WTC11 (cell line): ENCODE results near the gene B3GNT7. TPM values are rescaled to one million over a fixed set of nuclear protein-coding genes. Genes with fewer than 3 reads are reported as not detected.

Experiments
- ATAC-seq: fragments of 200-7000 bp; cut with Tn5 transposase; 2 replicates; pipeline ENCODE4 v1.10.0; 2021; ENCODE audit warnings: mild to moderate bottlenecking, moderate library complexity
- CTCF ChIA-PET: fragments of 300-600 bp; sonication (Branson Sonifier 250); formaldehyde crosslinking; loops from one replicate; lab custom pipeline; 2021; ENCODE audit warnings: antibody characterized with exemption; lab: Charles Lee
- POLR2A ChIA-PET: fragments of 350-600 bp; sonication (Branson Sonifier 250); formaldehyde crosslinking; loops from one replicate; lab custom pipeline; 2021; ENCODE audit warnings: antibody characterized with exemption; lab: Charles Lee
- DNase-seq: peaks from one replicate; pipeline ENCODE4 v3.0.0; 2021; ENCODE audit warnings: low spot score
- H3K27ac Mint-ChIP-seq: 2 replicates; pipeline ENCODE4 v1.8.0; 2021; ENCODE audit warnings: mixed read lengths
- H3K27me3 Mint-ChIP-seq: 2 replicates; pipeline ENCODE4 v1.8.0; 2021; ENCODE audit warnings: low read depth, mild to moderate bottlenecking, moderate library complexity, mixed read lengths
- H3K36me3 Mint-ChIP-seq: 2 replicates; pipeline ENCODE4 v1.8.0; 2021; ENCODE audit warnings: mixed read lengths
- H3K4me1 Mint-ChIP-seq: 2 replicates; pipeline ENCODE4 v1.8.0; 2022; ENCODE audit warnings: mixed read lengths
- H3K4me3 Mint-ChIP-seq: 2 replicates; pipeline ENCODE4 v1.8.0; 2021; ENCODE audit warnings: mild to moderate bottlenecking, moderate library complexity, mixed read lengths
- H3K9me3 Mint-ChIP-seq: 2 replicates; pipeline ENCODE4 v1.8.0; 2021; ENCODE audit warnings: mixed read lengths
- ATF1 ChIP-seq: sonication (generic); formaldehyde crosslinking; IDR thresholded peaks from 2 replicates; pipeline ENCODE4 v1.8.1; 2023; ENCODE audit warnings: mild to moderate bottlenecking, moderate library complexity, missing genetic modification reagents
- CREB1 ChIP-seq: sonication (generic); formaldehyde crosslinking; IDR thresholded peaks from 2 replicates; pipeline ENCODE4 v1.8.0; 2023; ENCODE audit warnings: mild to moderate bottlenecking, missing genetic modification reagents
- ESRRA ChIP-seq: sonication (generic); formaldehyde crosslinking; IDR thresholded peaks from 2 replicates; pipeline ENCODE4 v1.8.1; 2022; ENCODE audit warnings: mild to moderate bottlenecking, missing genetic modification reagents, borderline replicate concordance
- ETV6 ChIP-seq: sonication (generic); formaldehyde crosslinking; IDR thresholded peaks from 2 replicates; pipeline ENCODE4 v1.8.1; 2022; ENCODE audit warnings: mild to moderate bottlenecking, missing genetic modification reagents
- IRF2 ChIP-seq: sonication (generic); formaldehyde crosslinking; IDR thresholded peaks from 2 replicates; pipeline ENCODE4 v1.8.0; 2022; ENCODE audit warnings: low read depth, missing genetic modification reagents, borderline replicate concordance
- JUN ChIP-seq: sonication (generic); formaldehyde crosslinking; IDR thresholded peaks from 2 replicates; pipeline ENCODE4 v1.8.0; 2023; ENCODE audit warnings: mild to moderate bottlenecking, missing genetic modification reagents
- KAT7 ChIP-seq: sonication (generic); formaldehyde crosslinking; IDR thresholded peaks from 2 replicates; pipeline ENCODE4 v1.8.1; 2023; ENCODE audit warnings: missing genetic modification reagents, mild to moderate bottlenecking, borderline replicate concordance
- NFATC4 ChIP-seq: fragments of 250-450 bp; sonication (Bioruptor Pico); IDR thresholded peaks from 2 replicates; pipeline ENCODE4 v1.9.0; 2021; ENCODE audit warnings: mild to moderate bottlenecking
- NFE2L1 ChIP-seq: sonication (generic); formaldehyde crosslinking; IDR thresholded peaks from 2 replicates; pipeline ENCODE4 v1.8.1; 2023; ENCODE audit warnings: missing genetic modification reagents
- NR1H2 ChIP-seq: sonication (generic); formaldehyde crosslinking; IDR thresholded peaks from 2 replicates; pipeline ENCODE4 v1.9.0; 2021; ENCODE audit warnings: mild to moderate bottlenecking, moderate library complexity, missing genetic modification reagents
- RELA ChIP-seq: sonication (generic); formaldehyde crosslinking; IDR thresholded peaks from 2 replicates; pipeline ENCODE4 v1.8.1; 2022; ENCODE audit warnings: missing genetic modification reagents, mild to moderate bottlenecking, borderline replicate concordance
- SMAD3 ChIP-seq: sonication (generic); formaldehyde crosslinking; IDR thresholded peaks from 2 replicates; pipeline ENCODE4 v1.8.0; 2022; ENCODE audit warnings: missing genetic modification reagents, mild to moderate bottlenecking, borderline replicate concordance
- SMAD4 ChIP-seq: sonication (generic); formaldehyde crosslinking; IDR thresholded peaks from 2 replicates; pipeline ENCODE4 v1.8.0; 2022; ENCODE audit warnings: mild to moderate bottlenecking, missing genetic modification reagents
- ZNF263 ChIP-seq: sonication (generic); formaldehyde crosslinking; IDR thresholded peaks from 2 replicates; pipeline ENCODE4 v1.8.1; 2022; ENCODE audit warnings: low read depth, mild to moderate bottlenecking, moderate library complexity, missing genetic modification reagents
- ZNF416 ChIP-seq: fragments of 250-450 bp; sonication (Bioruptor Pico); IDR thresholded peaks from 2 replicates; pipeline ENCODE4 v1.9.0; 2021; ENCODE audit warnings: mild to moderate bottlenecking, inconsistent platforms
- ZNF671 ChIP-seq: fragments of 250-450 bp; sonication (Bioruptor Pico); IDR thresholded peaks from 2 replicates; pipeline ENCODE4 v1.8.0; 2021; ENCODE audit warnings: mild to moderate bottlenecking
- total RNA-seq: library from RNA; stranded (reverse); gene quantifications from 3 replicates; pipeline ENCODE4 v1.2.3, GENCODE V29; 2021
- TF ChIP-seq, protein P1 (sequence below): fragments of 250-450 bp; sonication (Bioruptor Pico); IDR thresholded peaks from 2 replicates; pipeline ENCODE4 v1.9.0; 2021; ENCODE audit warnings: mild to moderate bottlenecking
- TF ChIP-seq, protein P2 (sequence below): sonication (generic); formaldehyde crosslinking; IDR thresholded peaks from 2 replicates; pipeline ENCODE4 v1.8.1; 2022; ENCODE audit warnings: low read depth, mild to moderate bottlenecking, moderate library complexity, missing genetic modification reagents, borderline replicate concordance
- TF ChIP-seq, protein P3 (sequence below): fragments of 250-450 bp; sonication (Bioruptor Pico); IDR thresholded peaks from 2 replicates; pipeline ENCODE4 v1.8.0; 2021; ENCODE audit warnings: mild to moderate bottlenecking
- TF ChIP-seq, protein P4 (sequence below): sonication (generic); formaldehyde crosslinking; IDR thresholded peaks from 2 replicates; pipeline ENCODE4 v1.8.1; 2023; ENCODE audit warnings: mild to moderate bottlenecking, missing genetic modification reagents
- TF ChIP-seq, protein P5 (sequence below): sonication (generic); formaldehyde crosslinking; IDR thresholded peaks from 2 replicates; pipeline ENCODE4 v1.8.1; 2023; ENCODE audit warnings: mild to moderate bottlenecking, missing genetic modification reagents, moderate library complexity

The B3GNT7 gene
- total RNA-seq, 1 experiment from 2014 or later, result 151 TPM

DNA sequence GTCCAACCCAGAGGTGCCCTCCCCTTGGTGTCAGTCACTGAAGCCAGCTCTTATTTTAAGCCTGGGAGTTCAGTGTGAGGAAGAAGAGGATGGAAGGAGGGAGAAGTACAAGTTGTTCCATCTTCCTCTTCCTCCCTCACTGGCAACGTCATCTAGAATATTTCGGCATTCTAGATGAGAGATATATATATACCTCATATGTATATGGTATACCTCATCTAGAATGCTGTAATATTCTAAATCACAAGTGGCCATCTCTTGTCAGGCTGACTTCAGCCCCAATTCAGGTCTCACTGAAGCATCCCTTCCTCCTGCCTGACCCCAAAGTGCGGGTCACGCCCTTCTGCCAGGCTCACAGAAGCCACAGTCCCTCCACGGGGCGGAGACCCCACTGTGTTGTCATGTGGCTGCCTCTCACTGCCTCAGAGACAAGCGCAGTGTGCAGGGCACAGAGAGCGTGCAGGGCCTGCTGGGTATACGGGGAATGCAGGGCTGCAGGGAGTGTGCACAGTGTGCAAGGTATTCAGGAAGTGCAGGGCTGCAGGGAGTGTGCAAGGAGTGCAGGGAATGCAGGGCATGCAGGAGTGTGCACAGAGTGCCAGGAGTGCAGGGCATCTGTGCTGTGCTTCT is 32.8 kb upstream of the B3GNT7 start (continued):
- TF ChIP-seq, protein P1, sequence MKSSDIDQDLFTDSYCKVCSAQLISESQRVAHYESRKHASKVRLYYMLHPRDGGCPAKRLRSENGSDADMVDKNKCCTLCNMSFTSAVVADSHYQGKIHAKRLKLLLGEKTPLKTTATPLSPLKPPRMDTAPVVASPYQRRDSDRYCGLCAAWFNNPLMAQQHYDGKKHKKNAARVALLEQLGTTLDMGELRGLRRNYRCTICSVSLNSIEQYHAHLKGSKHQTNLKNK (CRISPR knock-in tag), result no peak

DNA sequence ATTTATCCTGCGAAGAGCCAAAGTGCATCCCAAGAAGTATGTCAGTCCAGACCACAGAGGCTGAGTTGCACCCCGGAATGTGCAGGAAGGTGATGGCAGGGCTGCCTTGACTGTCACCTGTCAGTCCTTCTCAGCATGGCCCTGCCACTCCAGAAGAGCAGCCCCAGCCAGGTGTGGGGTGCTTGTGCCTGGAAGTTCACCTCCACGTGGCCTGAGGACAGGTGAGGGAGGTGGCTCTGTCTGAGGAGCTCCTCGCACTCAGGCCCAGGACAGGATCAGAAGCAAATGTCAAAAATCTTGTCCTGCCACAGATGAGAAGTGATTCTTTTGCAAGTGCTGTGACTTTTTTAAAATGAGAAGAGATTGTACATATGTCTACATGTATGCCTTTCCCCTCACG is 31.4 kb upstream of the B3GNT7 start:
- ATAC-seq (no peak), DNase-seq (no peak)
- Mint-ChIP-seq H3K27me3 (no peaks in the 10 kb centered on the region), H3K9me3 (no peaks in the 10 kb centered on the region), H3K4me3 (no peak overlapping the region), H3K36me3 (peaks cover 7% of the 10 kb centered on the region), H3K27ac (peak overlapping the region; percentile 32; the same call in 1 of the 2 replicates), H3K4me1 (peaks cover 58% of the 10 kb centered on the region)
- CTCF ChIA-PET, result interaction anchor here (1.4 to 7.2 kb wide), 4 partner anchors 29 to 88 kb away, joined by 3 to 33 read pairs (median 3); no protein-coding TSS in a partner anchor
- TF ChIP-seq ATF1 (no peak), NR1H2 (CRISPR knock-in tag) (no peak), IRF2 (CRISPR knock-in tag) (no peak), SMAD4 (CRISPR knock-in tag) (no peak), JUN (no peak)
- TF ChIP-seq, protein P2, sequence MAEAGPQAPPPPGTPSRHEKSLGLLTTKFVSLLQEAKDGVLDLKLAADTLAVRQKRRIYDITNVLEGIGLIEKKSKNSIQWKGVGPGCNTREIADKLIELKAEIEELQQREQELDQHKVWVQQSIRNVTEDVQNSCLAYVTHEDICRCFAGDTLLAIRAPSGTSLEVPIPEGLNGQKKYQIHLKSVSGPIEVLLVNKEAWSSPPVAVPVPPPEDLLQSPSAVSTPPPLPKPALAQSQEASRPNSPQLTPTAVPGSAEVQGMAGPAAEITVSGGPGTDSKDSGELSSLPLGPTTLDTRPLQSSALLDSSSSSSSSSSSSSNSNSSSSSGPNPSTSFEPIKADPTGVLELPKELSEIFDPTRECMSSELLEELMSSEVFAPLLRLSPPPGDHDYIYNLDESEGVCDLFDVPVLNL, result no peak
- TF ChIP-seq, protein P3, sequence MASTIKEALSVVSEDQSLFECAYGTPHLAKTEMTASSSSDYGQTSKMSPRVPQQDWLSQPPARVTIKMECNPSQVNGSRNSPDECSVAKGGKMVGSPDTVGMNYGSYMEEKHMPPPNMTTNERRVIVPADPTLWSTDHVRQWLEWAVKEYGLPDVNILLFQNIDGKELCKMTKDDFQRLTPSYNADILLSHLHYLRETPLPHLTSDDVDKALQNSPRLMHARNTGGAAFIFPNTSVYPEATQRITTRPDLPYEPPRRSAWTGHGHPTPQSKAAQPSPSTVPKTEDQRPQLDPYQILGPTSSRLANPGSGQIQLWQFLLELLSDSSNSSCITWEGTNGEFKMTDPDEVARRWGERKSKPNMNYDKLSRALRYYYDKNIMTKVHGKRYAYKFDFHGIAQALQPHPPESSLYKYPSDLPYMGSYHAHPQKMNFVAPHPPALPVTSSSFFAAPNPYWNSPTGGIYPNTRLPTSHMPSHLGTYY (CRISPR knock-in tag), result no peak
- POLR2A ChIA-PET, result interaction anchor here (1.1 kb wide), 1 partner anchor 79 kb away, joined by 3 read pairs; no protein-coding TSS in a partner anchor

DNA sequence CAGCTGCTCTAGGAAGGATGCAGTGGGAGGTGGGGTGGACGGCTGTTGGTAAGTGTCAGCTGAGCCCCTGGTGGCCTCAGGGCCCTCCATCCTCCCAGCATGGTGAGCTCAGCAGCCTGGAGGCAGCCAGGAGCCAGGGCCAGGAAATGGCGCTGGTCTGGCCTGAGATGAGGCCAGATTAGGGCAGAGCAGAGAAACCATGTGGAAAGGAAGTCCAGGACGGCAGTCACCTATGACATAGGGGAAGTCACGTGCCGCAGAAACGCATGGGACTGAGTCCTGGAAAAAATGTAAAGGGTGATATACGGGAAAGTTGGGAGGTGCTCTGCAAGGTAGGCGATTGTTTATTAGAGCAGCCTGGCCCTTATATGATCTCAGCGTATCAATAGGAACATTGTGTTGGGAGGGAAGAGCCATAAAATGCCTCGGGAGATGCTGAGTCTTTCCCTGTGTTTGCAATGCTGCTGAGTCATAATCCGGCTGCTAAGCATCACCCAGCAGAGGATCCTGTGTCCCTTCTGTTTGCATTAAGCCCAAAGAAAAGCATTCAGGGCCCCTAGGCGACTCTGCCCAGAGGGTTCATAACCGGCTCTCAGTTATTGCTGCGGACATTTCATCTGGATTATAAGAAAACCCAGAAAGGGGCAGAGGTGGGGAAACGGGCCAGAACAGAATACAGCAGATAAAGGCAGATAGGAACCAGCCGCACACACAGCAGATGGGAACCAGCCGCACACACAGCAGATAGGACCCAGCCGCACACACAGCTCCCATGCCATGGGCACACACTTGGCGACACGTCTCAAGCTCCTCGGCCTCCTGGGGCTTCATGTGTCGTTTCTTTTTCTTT is 30.3 kb upstream of the B3GNT7 start:
- H3K27me3 Mint-ChIP-seq, result no peaks in the 10 kb centered on the region
- H3K4me3 Mint-ChIP-seq, result no peak overlapping the region
- ChIA-PET POLR2A (no interaction called here), CTCF (interaction anchor here (0.6 to 7.2 kb wide), 6 partner anchors 11 to 138 kb away, joined by 3 to 33 read pairs (median 3); no protein-coding TSS in a partner anchor)
- DNase-seq (no peak), ATAC-seq (peak; percentile 25)
- TF ChIP-seq NFATC4 (CRISPR knock-in tag) (no peak), NFE2L1 (peak; percentile 77)
- H3K9me3 Mint-ChIP-seq, result no peaks in the 10 kb centered on the region
- H3K36me3 Mint-ChIP-seq, result peaks cover 7% of the 10 kb centered on the region
- H3K4me1 Mint-ChIP-seq, result peaks cover 58% of the 10 kb centered on the region
- H3K27ac Mint-ChIP-seq, result peak overlapping the region; percentile 74

DNA sequence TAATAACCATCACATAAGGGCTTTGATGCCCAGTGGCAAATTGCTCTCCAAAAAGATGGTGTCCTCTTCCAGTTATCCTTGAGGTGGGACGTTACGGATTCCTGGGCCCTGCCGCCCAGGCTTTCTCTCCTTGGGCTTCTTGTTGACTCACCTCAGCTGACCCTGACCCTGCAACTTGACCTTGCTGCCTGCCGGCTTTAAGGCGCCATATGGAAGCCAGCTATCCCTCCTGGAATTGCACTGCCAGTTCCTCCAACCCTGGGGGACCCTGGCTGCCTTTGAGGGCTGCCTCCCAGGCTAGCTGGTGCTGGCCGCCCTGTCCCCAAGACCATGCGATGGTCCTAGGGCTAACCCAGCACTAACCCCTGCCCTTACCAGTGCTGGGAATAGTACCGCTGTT is 28.3 kb upstream of the B3GNT7 start:
- Mint-ChIP-seq H3K9me3 (no peaks in the 10 kb centered on the region), H3K27me3 (no peaks in the 10 kb centered on the region), H3K36me3 (peaks cover 4% of the 10 kb centered on the region; the same call in 1 of the 2 replicates), H3K27ac (peak overlapping the region; percentile 36; the same call in 1 of the 2 replicates), H3K4me3 (no peak overlapping the region), H3K4me1 (peaks cover 63% of the 10 kb centered on the region)
- CTCF ChIA-PET, result interaction anchor here (1.8 kb wide), 1 partner anchor 27 kb away, joined by 6 read pairs; no protein-coding TSS in a partner anchor
- TF ChIP-seq KAT7 (no peak), IRF2 (CRISPR knock-in tag) (no peak), ZNF416 (no peak), CREB1 (CRISPR knock-in tag) (no peak), ESRRA (CRISPR knock-in tag) (no peak), RELA (no peak), ZNF263 (CRISPR knock-in tag) (no peak), SMAD3 (CRISPR knock-in tag) (no peak), ETV6 (CRISPR knock-in tag) (no peak), ZNF671 (no peak)
- TF ChIP-seq, protein P4, sequence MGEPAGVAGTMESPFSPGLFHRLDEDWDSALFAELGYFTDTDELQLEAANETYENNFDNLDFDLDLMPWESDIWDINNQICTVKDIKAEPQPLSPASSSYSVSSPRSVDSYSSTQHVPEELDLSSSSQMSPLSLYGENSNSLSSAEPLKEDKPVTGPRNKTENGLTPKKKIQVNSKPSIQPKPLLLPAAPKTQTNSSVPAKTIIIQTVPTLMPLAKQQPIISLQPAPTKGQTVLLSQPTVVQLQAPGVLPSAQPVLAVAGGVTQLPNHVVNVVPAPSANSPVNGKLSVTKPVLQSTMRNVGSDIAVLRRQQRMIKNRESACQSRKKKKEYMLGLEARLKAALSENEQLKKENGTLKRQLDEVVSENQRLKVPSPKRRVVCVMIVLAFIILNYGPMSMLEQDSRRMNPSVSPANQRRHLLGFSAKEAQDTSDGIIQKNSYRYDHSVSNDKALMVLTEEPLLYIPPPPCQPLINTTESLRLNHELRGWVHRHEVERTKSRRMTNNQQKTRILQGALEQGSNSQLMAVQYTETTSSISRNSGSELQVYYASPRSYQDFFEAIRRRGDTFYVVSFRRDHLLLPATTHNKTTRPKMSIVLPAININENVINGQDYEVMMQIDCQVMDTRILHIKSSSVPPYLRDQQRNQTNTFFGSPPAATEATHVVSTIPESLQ (CRISPR knock-in tag), result no peak
- TF ChIP-seq, protein P5, sequence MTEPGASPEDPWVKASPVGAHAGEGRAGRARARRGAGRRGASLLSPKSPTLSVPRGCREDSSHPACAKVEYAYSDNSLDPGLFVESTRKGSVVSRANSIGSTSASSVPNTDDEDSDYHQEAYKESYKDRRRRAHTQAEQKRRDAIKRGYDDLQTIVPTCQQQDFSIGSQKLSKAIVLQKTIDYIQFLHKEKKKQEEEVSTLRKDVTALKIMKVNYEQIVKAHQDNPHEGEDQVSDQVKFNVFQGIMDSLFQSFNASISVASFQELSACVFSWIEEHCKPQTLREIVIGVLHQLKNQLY (CRISPR knock-in tag), result no peak
- TF ChIP-seq, protein P3 (CRISPR knock-in tag), result no peak
- POLR2A ChIA-PET, result no interaction called here
- no peak for ATAC-seq
- no peak for DNase-seq
